Endothelial cell (in vitro differentiated cells): ENCODE results near the gene FASLG. TPM values are rescaled to one million over a fixed set of nuclear protein-coding genes. Genes with fewer than 3 reads are reported as not detected.

Experiments
- DNase-seq: peaks from one replicate; pipeline ENCODE4 v3.0.0; 2021; ENCODE audit warnings: low spot score
- H3K27ac Mint-ChIP-seq: one replicate; pipeline ENCODE4 v1.8.0; 2021; ENCODE audit warnings: mixed read lengths, inconsistent platforms; ENCODE audit not compliant: unreplicated experiment
- H3K27me3 Mint-ChIP-seq: one replicate; pipeline ENCODE4 v1.8.0; 2021; ENCODE audit warnings: mild to moderate bottlenecking, moderate library complexity, mixed read lengths, inconsistent platforms; ENCODE audit not compliant: unreplicated experiment
- H3K36me3 Mint-ChIP-seq: one replicate; pipeline ENCODE4 v1.8.0; 2021; ENCODE audit warnings: mild to moderate bottlenecking, low read depth, mixed read lengths, inconsistent platforms; ENCODE audit not compliant: unreplicated experiment
- H3K4me1 Mint-ChIP-seq: one replicate; pipeline ENCODE4 v1.8.0; 2021; ENCODE audit warnings: mild to moderate bottlenecking, mixed read lengths, inconsistent platforms; ENCODE audit not compliant: unreplicated experiment
- H3K4me3 Mint-ChIP-seq: one replicate; pipeline ENCODE4 v1.8.0; 2021; ENCODE audit warnings: mild to moderate bottlenecking, mixed read lengths, inconsistent platforms; ENCODE audit not compliant: unreplicated experiment
- H3K9me3 Mint-ChIP-seq: one replicate; pipeline ENCODE4 v1.8.0; 2021; ENCODE audit warnings: mixed read lengths, inconsistent platforms; ENCODE audit not compliant: unreplicated experiment
- total RNA-seq: library from RNA; stranded (reverse); fragmentation: NEBNext Ultra II Directional; extraction: Animal tissue kit (Norgen Biotek cat#: 25700); gene quantifications from one replicate; pipeline ENCODE4 v1.2.1, GENCODE V29; 2021; ENCODE audit not compliant: unreplicated experiment
- TF ChIP-seq, protein P1 (sequence below): fragments of 200-600 bp; sonication (generic); IDR thresholded peaks from one replicate; pipeline ENCODE4 v1.5.0; 2021; ENCODE audit warnings: antibody characterized with exemption; ENCODE audit not compliant: unreplicated experiment

FASLG gene
- total RNA-seq, 1 donor from 2014 or later = not detected

GRCh38 chr1:172640111-172640510, 18.8 kb upstream of the FASLG start:
- DNase-seq = no peak
- Mint-ChIP-seq H3K4me1 (peaks cover 8% of the 10 kb centered on the region), H3K9me3 (peaks cover 4% of the 10 kb centered on the region), H3K27me3 (no peaks in the 10 kb centered on the region), H3K36me3 (peaks cover 4% of the 10 kb centered on the region), H3K4me3 (no peak overlapping the region), H3K27ac (no peak overlapping the region)
- TF ChIP-seq, protein P1, sequence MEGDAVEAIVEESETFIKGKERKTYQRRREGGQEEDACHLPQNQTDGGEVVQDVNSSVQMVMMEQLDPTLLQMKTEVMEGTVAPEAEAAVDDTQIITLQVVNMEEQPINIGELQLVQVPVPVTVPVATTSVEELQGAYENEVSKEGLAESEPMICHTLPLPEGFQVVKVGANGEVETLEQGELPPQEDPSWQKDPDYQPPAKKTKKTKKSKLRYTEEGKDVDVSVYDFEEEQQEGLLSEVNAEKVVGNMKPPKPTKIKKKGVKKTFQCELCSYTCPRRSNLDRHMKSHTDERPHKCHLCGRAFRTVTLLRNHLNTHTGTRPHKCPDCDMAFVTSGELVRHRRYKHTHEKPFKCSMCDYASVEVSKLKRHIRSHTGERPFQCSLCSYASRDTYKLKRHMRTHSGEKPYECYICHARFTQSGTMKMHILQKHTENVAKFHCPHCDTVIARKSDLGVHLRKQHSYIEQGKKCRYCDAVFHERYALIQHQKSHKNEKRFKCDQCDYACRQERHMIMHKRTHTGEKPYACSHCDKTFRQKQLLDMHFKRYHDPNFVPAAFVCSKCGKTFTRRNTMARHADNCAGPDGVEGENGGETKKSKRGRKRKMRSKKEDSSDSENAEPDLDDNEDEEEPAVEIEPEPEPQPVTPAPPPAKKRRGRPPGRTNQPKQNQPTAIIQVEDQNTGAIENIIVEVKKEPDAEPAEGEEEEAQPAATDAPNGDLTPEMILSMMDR = no peak

DNA sequence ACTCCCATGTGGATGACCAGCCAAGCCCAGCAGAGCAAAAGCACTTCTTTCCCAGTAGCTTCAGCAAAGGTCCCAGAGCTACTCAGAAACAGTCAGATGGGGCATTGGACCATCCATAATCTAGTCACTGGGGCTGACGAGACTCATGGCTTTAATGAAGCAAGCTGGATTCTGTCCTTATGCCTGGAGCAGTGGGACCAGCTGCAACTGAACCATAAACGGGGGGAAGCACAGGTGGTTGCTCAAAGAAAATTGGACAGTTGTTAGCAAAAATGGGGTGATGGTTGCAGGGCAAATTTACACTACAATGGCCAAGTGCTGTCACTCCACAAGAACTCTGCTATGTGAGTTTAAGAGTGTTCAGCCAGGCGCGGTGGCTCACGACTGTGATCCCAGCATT, 17.4 kb upstream of the FASLG start:
- Mint-ChIP-seq H3K36me3 (peaks cover 4% of the 10 kb centered on the region), H3K27me3 (no peaks in the 10 kb centered on the region), H3K27ac (no peak overlapping the region), H3K9me3 (peaks cover 4% of the 10 kb centered on the region), H3K4me3 (no peak overlapping the region), H3K4me1 (peaks cover 12% of the 10 kb centered on the region)
- TF ChIP-seq, protein P1 = no peak
- no peak for DNase-seq

- Mint-ChIP-seq H3K4me3 (no peak overlapping the region), H3K27me3 (no peaks in the 10 kb centered on the region), H3K9me3 (no peaks in the 10 kb centered on the region), H3K36me3 (peaks cover 4% of the 10 kb centered on the region), H3K27ac (no peak overlapping the region), H3K4me1 (peaks cover 12% of the 10 kb centered on the region)
- no peak for DNase-seq
- TF ChIP-seq, protein P1 = no peak
Measured at GRCh38 chr1:172642970-172643369, 15.9 kb upstream of the FASLG start.

GRCh38 chr1:172646653-172647052, 12.2 kb upstream of the FASLG start:
- DNase-seq = no peak
- Mint-ChIP-seq H3K4me1 (peaks cover 12% of the 10 kb centered on the region), H3K4me3 (no peak overlapping the region), H3K36me3 (no peaks in the 10 kb centered on the region), H3K27me3 (no peaks in the 10 kb centered on the region), H3K9me3 (no peaks in the 10 kb centered on the region), H3K27ac (no peak overlapping the region)
- TF ChIP-seq, protein P1 = no peak

DNA sequence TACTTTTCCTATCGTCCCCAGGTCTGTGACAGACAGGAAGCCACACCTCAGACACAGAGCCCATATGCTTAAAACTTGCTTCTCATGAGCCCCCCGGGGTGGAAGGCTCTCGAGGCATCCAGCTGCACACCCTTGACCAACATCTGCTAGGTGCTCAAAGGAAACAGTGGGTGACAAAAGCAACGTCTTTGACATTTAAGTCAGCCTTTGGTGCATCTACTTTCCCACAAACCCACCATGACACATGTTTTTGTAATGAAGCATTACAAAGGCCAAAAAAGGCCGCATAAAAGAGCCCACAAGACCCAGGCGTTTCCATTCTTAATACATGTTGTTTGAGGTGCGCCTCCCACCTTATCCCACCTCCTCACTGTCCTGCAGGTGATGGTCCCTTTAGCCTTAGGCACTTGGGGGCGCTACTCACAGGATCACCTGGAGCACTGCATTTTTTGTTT, 11.8 kb upstream of the FASLG start:
- no peaks in the 10 kb centered on the region for H3K9me3 Mint-ChIP-seq
- H3K4me3 Mint-ChIP-seq = no peak overlapping the region
- H3K27ac Mint-ChIP-seq = no peak overlapping the region
- H3K36me3 Mint-ChIP-seq = no peaks in the 10 kb centered on the region
- no peak for DNase-seq
- no peaks in the 10 kb centered on the region for H3K27me3 Mint-ChIP-seq
- TF ChIP-seq, protein P1 = no peak
- H3K4me1 Mint-ChIP-seq = peaks cover 12% of the 10 kb centered on the region
